Suprapubic skin (tissue), 4 donors: Measurements from ENCODE around the gene OGFOD1. TPM values are rescaled to one million over a fixed set of nuclear protein-coding genes. Genes with fewer than 3 reads are reported as not detected.

Experiments
- DNase-seq, 2 donors: peaks; one replicate each; pipeline ENCODE4 v3.0.0-alpha.2; 2019; ENCODE audit warnings: low spot score in 2 of 2
- H3K27ac ChIP-seq: fragments of 200-600 bp; sonication (generic); one replicate; pipeline ENCODE4 v1.5.1; 2019
- H3K27me3 ChIP-seq: fragments of 200-600 bp; sonication (generic); one replicate; pipeline ENCODE4 v1.5.1; 2019
- H3K36me3 ChIP-seq: fragments of 200-600 bp; sonication (generic); one replicate; pipeline ENCODE4 v1.5.1; 2019
- H3K4me1 ChIP-seq: fragments of 200-600 bp; sonication (generic); one replicate; pipeline ENCODE4 v1.5.1; 2019
- H3K4me3 ChIP-seq: fragments of 200-600 bp; sonication (generic); one replicate; pipeline ENCODE4 v1.5.1; 2019; ENCODE audit warnings: mild to moderate bottlenecking
- H3K9me3 ChIP-seq: fragments of 200-600 bp; sonication (generic); one replicate; pipeline ENCODE4 v1.5.1; 2019
- EP300 ChIP-seq: sonication (generic); formaldehyde crosslinking; IDR thresholded peaks from one replicate; pipeline ENCODE4 v1.6.1; 2017; ENCODE audit warnings: antibody characterized with exemption
- POLR2A ChIP-seq, 2 donors: fragments of 450-650 bp; IDR thresholded peaks; one replicate each; pipeline ENCODE4 v1.6.1; 2017; ENCODE audit warnings: antibody characterized with exemption in 2 of 2, mild to moderate bottlenecking in 2 of 2, moderate library complexity in 2 of 2
- POLR2AphosphoS5 ChIP-seq, 3 donors: sonication (generic); formaldehyde crosslinking; IDR thresholded peaks; one replicate each; pipeline ENCODE4 v1.6.1; 2017; ENCODE audit warnings: antibody characterized with exemption in 3 of 3
- WGBS: methylation state at CpG from one replicate; pipeline ENCODE4 v1.1.5; 2018; 5-methylcytosine and 5-hydroxymethylcytosine counted together
- total RNA-seq, 4 donors: library from RNA; depleted of rRNA; stranded (reverse); fragments of >200 nt; gene quantifications; one replicate each; pipeline ENCODE4 v1.1.0, GENCODE V29; 2016
- TF ChIP-seq, protein P1 (sequence below), 2 donors: fragments of 200-600 bp in 1 of 2; fragments of 450-650 bp in 1 of 2; sonication (generic) in 1 of 2; IDR thresholded peaks; one replicate each; pipeline ENCODE4 v1.5.1; 2016 to 2019; ENCODE audit warnings: antibody characterized with exemption in 2 of 2, mild to moderate bottlenecking in 1 of 2, moderate library complexity in 1 of 2

OGFOD1 gene
- total RNA-seq, 4 donors from 2014 or later: 23.8 to 31.9 (median 25.8) TPM

DNA sequence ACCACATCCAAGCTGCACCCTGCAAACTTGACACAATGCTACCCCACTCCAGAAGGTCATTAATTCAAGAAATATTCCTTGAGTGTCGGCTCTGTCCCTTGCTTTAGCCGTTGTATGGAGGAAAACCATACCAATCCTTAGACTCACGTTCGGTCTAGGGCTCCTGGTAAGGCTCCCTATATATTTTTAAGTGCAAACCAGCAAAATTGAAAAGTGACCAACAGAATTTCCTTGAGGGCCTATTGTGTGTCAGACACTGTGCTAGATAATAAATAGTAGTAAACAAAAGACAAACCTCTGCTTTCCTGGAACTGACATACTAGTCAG lies 68.9 kb downstream of the OGFOD1 start:
- no peaks in the 10 kb centered on the region for H3K9me3 ChIP-seq
- H3K4me3 ChIP-seq: peak overlapping the region; percentile 89
- peaks cover 49% of the 10 kb centered on the region for H3K4me1 ChIP-seq
- no peak for TF ChIP-seq POLR2AphosphoS5 (IDR thresholded peaks at IDR 0.05)
- TF ChIP-seq, protein P1, sequence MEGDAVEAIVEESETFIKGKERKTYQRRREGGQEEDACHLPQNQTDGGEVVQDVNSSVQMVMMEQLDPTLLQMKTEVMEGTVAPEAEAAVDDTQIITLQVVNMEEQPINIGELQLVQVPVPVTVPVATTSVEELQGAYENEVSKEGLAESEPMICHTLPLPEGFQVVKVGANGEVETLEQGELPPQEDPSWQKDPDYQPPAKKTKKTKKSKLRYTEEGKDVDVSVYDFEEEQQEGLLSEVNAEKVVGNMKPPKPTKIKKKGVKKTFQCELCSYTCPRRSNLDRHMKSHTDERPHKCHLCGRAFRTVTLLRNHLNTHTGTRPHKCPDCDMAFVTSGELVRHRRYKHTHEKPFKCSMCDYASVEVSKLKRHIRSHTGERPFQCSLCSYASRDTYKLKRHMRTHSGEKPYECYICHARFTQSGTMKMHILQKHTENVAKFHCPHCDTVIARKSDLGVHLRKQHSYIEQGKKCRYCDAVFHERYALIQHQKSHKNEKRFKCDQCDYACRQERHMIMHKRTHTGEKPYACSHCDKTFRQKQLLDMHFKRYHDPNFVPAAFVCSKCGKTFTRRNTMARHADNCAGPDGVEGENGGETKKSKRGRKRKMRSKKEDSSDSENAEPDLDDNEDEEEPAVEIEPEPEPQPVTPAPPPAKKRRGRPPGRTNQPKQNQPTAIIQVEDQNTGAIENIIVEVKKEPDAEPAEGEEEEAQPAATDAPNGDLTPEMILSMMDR (IDR thresholded peaks at IDR 0.05): no peak
- no peak for TF ChIP-seq EP300
- TF ChIP-seq POLR2A (IDR thresholded peaks at IDR 0.05): no peak
- 14% methylated on average over 4 of the region's 4 CpGs for WGBS
- H3K27me3 ChIP-seq: no peaks in the 10 kb centered on the region
- H3K27ac ChIP-seq: peak overlapping the region; percentile 95
- no peak for DNase-seq
- H3K36me3 ChIP-seq: no peaks in the 10 kb centered on the region

DNA sequence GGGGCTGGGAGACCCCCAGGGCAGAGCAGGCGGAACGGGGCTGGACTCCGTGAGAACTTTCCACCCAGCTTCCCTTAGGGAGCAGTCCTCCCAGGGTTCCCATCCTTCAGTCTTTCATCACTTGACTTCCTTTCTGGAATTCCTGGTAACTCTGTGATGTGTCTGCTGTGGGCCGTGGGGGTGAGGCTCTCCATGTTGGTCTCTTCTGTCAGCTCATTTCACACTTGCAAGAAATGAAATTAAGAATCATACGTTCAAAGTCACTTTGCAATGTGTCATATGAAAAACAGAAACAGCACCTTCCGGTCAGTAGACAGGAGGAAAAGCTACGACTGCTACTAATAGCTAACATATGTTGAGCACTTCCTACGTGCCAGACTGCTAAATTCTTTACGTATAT lies 73.9 kb downstream of the OGFOD1 start:
- TF ChIP-seq EP300: no peak
- H3K36me3 ChIP-seq: no peaks in the 10 kb centered on the region
- H3K9me3 ChIP-seq: no peaks in the 10 kb centered on the region
- H3K27ac ChIP-seq: no peak overlapping the region
- H3K4me1 ChIP-seq: peaks cover 4% of the 10 kb centered on the region
- 59% methylated on average over 9 of the region's 9 CpGs for WGBS
- DNase-seq: no peak
- no peak overlapping the region for H3K4me3 ChIP-seq
- no peaks in the 10 kb centered on the region for H3K27me3 ChIP-seq

Other genes starting within 250 kb of the OGFOD1 start
- 100 to 1,000 TPM; 110 to 130 (median 126) TPM for gene AMFR, start 26.0 kb upstream of the OGFOD1 start, total RNA-seq
- gene NUDT21, start 222 bp upstream of the OGFOD1 start, total RNA-seq: 10 to 100 TPM; 36.9 to 49.8 (median 39.9) TPM
- gene BBS2, start 68.5 kb downstream of the OGFOD1 start, total RNA-seq: 100 to 1,000 TPM in 2 of 4 donors, 10 to 100 TPM in 2; 79.2 to 237 (median 99.2) TPM
- 1,000 to 10,000 TPM in 1 of 4 donors, 100 to 1,000 TPM in 2, not detected in 1; 113 to 1,552 (median 179) TPM for gene MT4, start 113.5 kb downstream of the OGFOD1 start, total RNA-seq
- not detected for gene MT3, start 138.0 kb downstream of the OGFOD1 start, total RNA-seq
- 1,000 to 10,000 TPM in 1 of 4 donors, 100 to 1,000 TPM in 3; 375 to 1,014 (median 463) TPM for gene MT2A, start 157.0 kb downstream of the OGFOD1 start, total RNA-seq
- 1,000 to 10,000 TPM in 1 of 4 donors, 100 to 1,000 TPM in 3; 454 to 1,259 (median 584) TPM for gene MT1E, start 174.2 kb downstream of the OGFOD1 start, total RNA-seq
- gene MT1M, start 181.1 kb downstream of the OGFOD1 start, total RNA-seq: 10 to 100 TPM; 13.6 to 41.7 (median 20.5) TPM
- gene MT1A, start 187.1 kb downstream of the OGFOD1 start, total RNA-seq: 10 to 100 TPM in 3 of 4 donors, 1 to 10 TPM in 1; 5.2 to 93.7 (median 29.4) TPM
- gene MT1B, start 200.3 kb downstream of the OGFOD1 start, total RNA-seq: not detected
- 10 to 100 TPM in 3 of 4 donors, 1 to 10 TPM in 1; 5.6 to 16.6 (median 12.9) TPM for gene MT1F, start 206.4 kb downstream of the OGFOD1 start, total RNA-seq
- gene MT1G, start 216.5 kb downstream of the OGFOD1 start, total RNA-seq: 100 to 1,000 TPM in 1 of 4 donors, 10 to 100 TPM in 3; 35.9 to 117 (median 62.7) TPM
- gene MT1H, start 218.3 kb downstream of the OGFOD1 start, total RNA-seq: 10 to 100 TPM in 2 of 4 donors, 1 to 10 TPM in 2; 1.9 to 23.9 (median 11.9) TPM
- 1,000 to 10,000 TPM; 2,588 to 6,426 (median 4,304) TPM for gene MT1X, start 230.9 kb downstream of the OGFOD1 start, total RNA-seq